K562 (cell line): ENCODE data around the gene TEX54. TPM values are rescaled to one million over a fixed set of nuclear protein-coding genes. Genes with fewer than 3 reads are reported as not detected.

Experiments
- CCNT2 ChIP-seq: IDR thresholded peaks from 2 replicates; pipeline ENCODE4 v1.6.1; 2011; ENCODE audit warnings: borderline replicate concordance, low read depth, mild to moderate bottlenecking, moderate library complexity, mixed read lengths, low read length; ENCODE audit not compliant: insufficient read length; ENCODE audit errors: extremely low read depth
- ESRRA ChIP-seq: fragments of 450-650 bp; IDR thresholded peaks from 2 replicates; pipeline ENCODE4 v1.6.1; 2014; ENCODE audit warnings: low read depth, mild to moderate bottlenecking, moderate library complexity, borderline replicate concordance
- ETV6 ChIP-seq, 3 experiments: fragments of 150-350 bp in 1 of 3; sonication (generic) in 1 of 3; formaldehyde crosslinking in 1 of 3; IDR thresholded peaks; 2 replicates each; pipeline versions ENCODE4 v1.6.1 to v1.8.0; 2014 to 2022; ENCODE audit warnings: borderline replicate concordance in 2 of 3, low read depth in 2 of 3, antibody characterized with exemption in 1 of 3, low read length in 1 of 3, mild to moderate bottlenecking in 1 of 3, missing genetic modification reagents in 1 of 3
- HDGF ChIP-seq: fragments of 450-650 bp; IDR thresholded peaks from 2 replicates; pipeline ENCODE4 v1.6.1; 2016
- IRF2 ChIP-seq: sonication (generic); formaldehyde crosslinking; IDR thresholded peaks from 2 replicates; pipeline ENCODE4 v1.8.1; 2022; ENCODE audit warnings: mild to moderate bottlenecking, missing genetic modification reagents
- KAT7 ChIP-seq: sonication (generic); formaldehyde crosslinking; IDR thresholded peaks from 2 replicates; pipeline ENCODE4 v1.8.0; 2022; ENCODE audit warnings: missing genetic modification reagents, mild to moderate bottlenecking, borderline replicate concordance
- MAZ ChIP-seq, 2 experiments: fragments of 450-650 bp in 1 of 2; sonication (generic) in 1 of 2; formaldehyde crosslinking; IDR thresholded peaks in 1 of 2; conservative IDR thresholded peaks in 1 of 2; 2 replicates each; pipeline versions ENCODE4 v1.4.0 to v1.5.0; 2020; ENCODE audit warnings: mild to moderate bottlenecking in 1 of 2, missing genetic modification reagents in 1 of 2
- NFATC3 ChIP-seq: fragments of 450-650 bp; IDR thresholded peaks from 2 replicates; pipeline ENCODE4 v1.6.1; 2017; ENCODE audit warnings: mild to moderate bottlenecking
- RBM22 ChIP-seq: fragments of 200-400 bp; formaldehyde crosslinking; IDR thresholded peaks from 2 replicates; pipeline ENCODE4 v1.6.1; 2018; ENCODE audit warnings: low read length, low read depth; ENCODE audit not compliant: poor library complexity, severe bottlenecking
- RHOXF2B ChIP-seq: fragments of 250-450 bp; sonication (Bioruptor Pico); conservative IDR thresholded peaks from 2 replicates; pipeline ENCODE4 v1.5.1; 2021
- STAT5B ChIP-seq: fragments of 250-450 bp; sonication (Bioruptor Pico); IDR thresholded peaks from 2 replicates; pipeline ENCODE4 v1.8.0; 2021; ENCODE audit warnings: mild to moderate bottlenecking, inconsistent platforms
- TRIM24 ChIP-seq, 2 experiments: fragments of 450-650 bp; IDR thresholded peaks; 2 replicates each; pipeline ENCODE4 v1.6.1; 2016
- ZKSCAN3 ChIP-seq: fragments of 250-450 bp; sonication (Bioruptor Pico); IDR thresholded peaks from 2 replicates; pipeline ENCODE4 v1.4.0; 2020
- ZNF165 ChIP-seq: fragments of 250-450 bp; sonication (Bioruptor Pico); IDR thresholded peaks from 2 replicates; pipeline ENCODE4 v1.4.0; 2020; ENCODE audit warnings: borderline replicate concordance
- ZNF174 ChIP-seq: fragments of 250-450 bp; sonication (Bioruptor Pico); IDR thresholded peaks from 2 replicates; pipeline ENCODE4 v1.4.0; 2020; ENCODE audit warnings: mild to moderate bottlenecking
- ZNF696 ChIP-seq: fragments of 250-450 bp; sonication (Bioruptor Pico); conservative IDR thresholded peaks from 2 replicates; pipeline ENCODE4 v1.4.0; 2020; ENCODE audit warnings: mild to moderate bottlenecking, moderate library complexity
- polyA plus RNA-seq, 8 experiments: library from polyadenylated mRNA; depleted of rRNA in 4 of 8; stranded (reverse) in 5 of 8; unstranded in 3 of 8; fragments of >200 nt; fragmentation: Nextera tagmentation in 2 of 8; fragmentation: Illumina TruSeq in 1 of 8; extraction: Ambion mirVana in 2 of 8; extraction: Trizol in 1 of 8; gene quantifications; 2 replicates each; pipeline versions ENCODE4 v1.2.1 to v1.2.3, GENCODE V29; 2011 to 2014; ENCODE audit warnings: inconsistent platforms in 1 of 8, missing spikeins in 1 of 8
- total RNA-seq, 7 experiments: library from RNA; depleted of rRNA in 6 of 7; stranded (reverse); fragments of >200 nt in 6 of 7; fragmentation: Illumina TruSeq in 2 of 7; extraction: Trizol in 2 of 7; gene quantifications; 2 replicates each; pipeline versions ENCODE4 v1.2.1 to v1.2.3, GENCODE V29; 2011 to 2021; ENCODE audit warnings: low replicate concordance in 1 of 7
- TF ChIP-seq, protein P1 (sequence below): fragments of 450-650 bp; IDR thresholded peaks from one replicate; pipeline ENCODE4 v1.6.1; 2018; ENCODE audit warnings: mild to moderate bottlenecking, moderate library complexity; ENCODE audit not compliant: partially characterized antibody
- TF ChIP-seq, protein P2 (sequence below): fragments of 250-450 bp; sonication (Bioruptor Pico); IDR thresholded peaks from 2 replicates; pipeline ENCODE4 v1.4.0; 2020
- TF ChIP-seq, protein P3 (sequence below): IDR thresholded peaks from 2 replicates; pipeline ENCODE4 v1.6.1; 2014; ENCODE audit warnings: antibody characterized with exemption
- TF ChIP-seq, protein P4 (sequence below): fragments of 450-650 bp; IDR thresholded peaks from 2 replicates; pipeline ENCODE4 v1.6.1; 2017; ENCODE audit warnings: mild to moderate bottlenecking, moderate library complexity
- TF ChIP-seq, protein P5 (sequence below): fragments of 450-650 bp; IDR thresholded peaks from 2 replicates; pipeline ENCODE4 v1.6.1; 2016; ENCODE audit warnings: antibody characterized with exemption

TEX54 gene
- total and polyA plus RNA-seq, 9 of the 15 experiments (the other 6 are each of a cell fraction or from before 2014, with no cell fraction given), result not detected

DNA sequence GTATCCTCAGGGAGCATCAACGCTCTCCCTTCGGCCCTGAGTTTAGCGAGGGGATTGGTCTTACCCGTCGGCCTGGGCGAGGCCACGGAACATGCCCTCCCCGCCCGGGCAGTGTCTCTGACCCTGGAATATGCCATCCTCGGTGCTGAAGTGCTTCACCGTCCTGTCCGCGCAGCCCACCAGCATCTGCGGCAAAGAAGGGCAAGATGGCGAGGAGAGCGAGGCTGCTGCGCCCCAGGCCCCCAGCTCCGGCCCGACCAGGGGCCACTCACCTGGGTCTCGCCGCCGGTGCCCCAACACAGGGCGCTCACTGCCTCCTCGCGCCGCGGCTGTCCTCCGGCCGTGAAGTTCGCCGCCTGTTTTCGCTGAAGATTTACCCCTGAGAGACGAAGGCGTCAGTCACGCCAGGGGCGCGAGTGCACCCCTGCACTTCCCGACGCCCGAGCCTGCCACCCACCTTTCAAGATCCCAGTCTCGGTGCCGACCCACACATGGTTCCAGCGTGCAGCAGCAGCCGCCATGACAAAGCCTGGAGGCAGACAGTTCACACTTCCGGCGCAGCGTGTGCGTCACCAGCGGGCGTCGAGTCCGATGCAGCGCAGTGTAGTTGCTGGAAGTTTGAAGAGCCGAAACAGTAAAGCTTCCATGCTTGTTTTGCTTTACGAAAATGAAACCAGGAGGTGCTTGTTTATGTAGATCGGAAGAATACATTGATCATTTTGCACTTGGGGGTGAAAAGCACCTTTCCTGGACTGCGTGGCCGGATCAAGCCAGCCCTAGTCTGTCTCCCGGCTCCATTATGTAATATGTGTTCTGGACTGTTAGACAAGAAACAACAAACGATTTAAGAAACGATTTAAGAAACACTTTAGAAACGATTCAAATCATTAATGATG is 6.7 kb upstream of the TEX54 start, which contains the start of gene WDR74 (continued):
- TF ChIP-seq, protein P1, sequence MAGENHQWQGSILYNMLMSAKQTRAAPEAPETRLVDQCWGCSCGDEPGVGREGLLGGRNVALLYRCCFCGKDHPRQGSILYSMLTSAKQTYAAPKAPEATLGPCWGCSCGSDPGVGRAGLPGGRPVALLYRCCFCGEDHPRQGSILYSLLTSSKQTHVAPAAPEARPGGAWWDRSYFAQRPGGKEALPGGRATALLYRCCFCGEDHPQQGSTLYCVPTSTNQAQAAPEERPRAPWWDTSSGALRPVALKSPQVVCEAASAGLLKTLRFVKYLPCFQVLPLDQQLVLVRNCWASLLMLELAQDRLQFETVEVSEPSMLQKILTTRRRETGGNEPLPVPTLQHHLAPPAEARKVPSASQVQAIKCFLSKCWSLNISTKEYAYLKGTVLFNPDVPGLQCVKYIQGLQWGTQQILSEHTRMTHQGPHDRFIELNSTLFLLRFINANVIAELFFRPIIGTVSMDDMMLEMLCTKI, result no peak
- peak; percentile 92 for TF ChIP-seq RBM22
- TF ChIP-seq, protein P2, sequence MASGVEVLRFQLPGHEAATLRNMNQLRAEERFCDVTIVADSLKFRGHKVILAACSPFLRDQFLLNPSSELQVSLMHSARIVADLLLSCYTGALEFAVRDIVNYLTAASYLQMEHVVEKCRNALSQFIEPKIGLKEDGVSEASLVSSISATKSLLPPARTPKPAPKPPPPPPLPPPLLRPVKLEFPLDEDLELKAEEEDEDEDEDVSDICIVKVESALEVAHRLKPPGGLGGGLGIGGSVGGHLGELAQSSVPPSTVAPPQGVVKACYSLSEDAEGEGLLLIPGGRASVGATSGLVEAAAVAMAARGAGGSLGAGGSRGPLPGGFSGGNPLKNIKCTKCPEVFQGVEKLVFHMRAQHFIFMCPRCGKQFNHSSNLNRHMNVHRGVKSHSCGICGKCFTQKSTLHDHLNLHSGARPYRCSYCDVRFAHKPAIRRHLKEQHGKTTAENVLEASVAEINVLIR (CRISPR knock-in tag), result peak; percentile 97
- TF ChIP-seq ZNF165 (CRISPR knock-in tag), result 0 out of 2 replicates have a peak, but pooled peaks have one; percentile 70
- TF ChIP-seq, protein P3, sequence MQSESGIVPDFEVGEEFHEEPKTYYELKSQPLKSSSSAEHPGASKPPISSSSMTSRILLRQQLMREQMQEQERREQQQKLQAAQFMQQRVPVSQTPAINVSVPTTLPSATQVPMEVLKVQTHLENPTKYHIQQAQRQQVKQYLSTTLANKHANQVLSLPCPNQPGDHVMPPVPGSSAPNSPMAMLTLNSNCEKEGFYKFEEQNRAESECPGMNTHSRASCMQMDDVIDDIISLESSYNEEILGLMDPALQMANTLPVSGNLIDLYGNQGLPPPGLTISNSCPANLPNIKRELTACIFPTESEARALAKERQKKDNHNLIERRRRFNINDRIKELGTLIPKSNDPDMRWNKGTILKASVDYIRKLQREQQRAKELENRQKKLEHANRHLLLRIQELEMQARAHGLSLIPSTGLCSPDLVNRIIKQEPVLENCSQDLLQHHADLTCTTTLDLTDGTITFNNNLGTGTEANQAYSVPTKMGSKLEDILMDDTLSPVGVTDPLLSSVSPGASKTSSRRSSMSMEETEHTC, result peak; percentile 19; the same call in 1 of the 2 replicates
- TF ChIP-seq RHOXF2B, result no peak
- no peak for TF ChIP-seq ZNF174 (CRISPR knock-in tag)
- no peak for TF ChIP-seq ZKSCAN3 (CRISPR knock-in tag)
- no peak for TF ChIP-seq IRF2
- TF ChIP-seq ETV6 (IDR thresholded peaks at IDR 0.05; ENCODE audit: borderline replicate concordance in 1 of 2, low read depth in 2 of 2, low read length in 1 of 2), result no peak
- TF ChIP-seq ETV6 (CRISPR knock-in tag; IDR thresholded peaks at IDR 0.05; ENCODE audit: borderline replicate concordance), result no peak
- no peak for TF ChIP-seq HDGF
- 0 out of 4 replicates have a peak, but pooled peaks have one; percentile 7 to 15 for TF ChIP-seq MAZ (CRISPR knock-in tag; conservative IDR thresholded peaks at IDR 0.05 in 1 of 2, IDR thresholded peaks at IDR 0.05 in 1 of 2)
- no peak for TF ChIP-seq ZNF696
- TF ChIP-seq, protein P4, sequence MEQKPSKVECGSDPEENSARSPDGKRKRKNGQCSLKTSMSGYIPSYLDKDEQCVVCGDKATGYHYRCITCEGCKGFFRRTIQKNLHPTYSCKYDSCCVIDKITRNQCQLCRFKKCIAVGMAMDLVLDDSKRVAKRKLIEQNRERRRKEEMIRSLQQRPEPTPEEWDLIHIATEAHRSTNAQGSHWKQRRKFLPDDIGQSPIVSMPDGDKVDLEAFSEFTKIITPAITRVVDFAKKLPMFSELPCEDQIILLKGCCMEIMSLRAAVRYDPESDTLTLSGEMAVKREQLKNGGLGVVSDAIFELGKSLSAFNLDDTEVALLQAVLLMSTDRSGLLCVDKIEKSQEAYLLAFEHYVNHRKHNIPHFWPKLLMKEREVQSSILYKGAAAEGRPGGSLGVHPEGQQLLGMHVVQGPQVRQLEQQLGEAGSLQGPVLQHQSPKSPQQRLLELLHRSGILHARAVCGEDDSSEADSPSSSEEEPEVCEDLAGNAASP, result no peak
- peak; percentile 95 for TF ChIP-seq KAT7 (CRISPR knock-in tag)
- TF ChIP-seq, protein P5, sequence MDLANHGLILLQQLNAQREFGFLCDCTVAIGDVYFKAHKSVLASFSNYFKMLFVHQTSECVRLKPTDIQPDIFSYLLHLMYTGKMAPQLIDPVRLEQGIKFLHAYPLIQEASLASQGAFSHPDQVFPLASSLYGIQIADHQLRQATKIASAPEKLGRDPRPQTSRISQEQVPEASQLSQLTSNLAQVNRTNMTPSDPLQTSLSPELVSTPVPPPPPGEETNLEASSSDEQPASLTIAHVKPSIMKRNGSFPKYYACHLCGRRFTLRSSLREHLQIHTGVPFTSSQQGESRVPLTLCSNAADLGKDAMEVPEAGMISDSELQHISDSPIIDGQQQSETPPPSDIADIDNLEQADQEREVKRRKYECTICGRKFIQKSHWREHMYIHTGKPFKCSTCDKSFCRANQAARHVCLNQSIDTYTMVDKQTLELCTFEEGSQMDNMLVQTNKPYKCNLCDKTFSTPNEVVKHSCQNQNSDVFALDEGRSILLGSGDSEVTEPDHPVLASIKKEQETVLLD, result no peak
- peak; percentile 63 for TF ChIP-seq CCNT2
- TF ChIP-seq NFATC3, result 0 out of 2 replicates have a peak, but pooled peaks have one; percentile 27
- TF ChIP-seq TRIM24 (IDR thresholded peaks at IDR 0.05), result no peak
- no peak for TF ChIP-seq ESRRA
- TF ChIP-seq STAT5B (CRISPR knock-in tag), result no peak
